SU-DHL-6 (cell line): ENCODE measurements around the gene CXCR1.
"Not testable (repeated sequence)": the region's sequence is repeated elsewhere in the genome, so short reads cannot be mapped to it uniquely, and the experiment has no call there.

ENCODE experiments used
- H2AFZ ChIP-seq: fragments of 200-600 bp; sonication (generic); 2 replicates; pipeline ENCODE4 v1.6.1; 2014; ENCODE audit warnings: low read depth, mild to moderate bottlenecking, moderate library complexity, mixed read lengths, antibody characterized with exemption, low read length; ENCODE audit not compliant: severe bottlenecking
- H3F3A ChIP-seq: fragments of 200-600 bp; shearing (Covaris generic); 2 replicates; pipeline ENCODE4 v1.6.0; 2016; ENCODE audit warnings: antibody characterized with exemption, mild to moderate bottlenecking; ENCODE audit not compliant: insufficient read depth
- H3K27ac ChIP-seq: fragments of 200-600 bp; sonication (generic); 2 replicates; pipeline ENCODE4 v1.5.1; 2016; ENCODE audit warnings: low read depth, mild to moderate bottlenecking, low read length, moderate library complexity, mixed read lengths
- H3K27me3 ChIP-seq: fragments of 200-600 bp; sonication (generic), shearing (Covaris generic); 2 replicates; pipeline ENCODE4 v1.6.0; 2014; ENCODE audit warnings: mild to moderate bottlenecking, low read length
- H3K36me3 ChIP-seq: fragments of 200-600 bp; sonication (generic); 2 replicates; pipeline ENCODE4 v1.6.1; 2014; ENCODE audit warnings: mild to moderate bottlenecking, low read length, mixed read lengths
- H3K4me2 ChIP-seq: fragments of 300-600, 200-600 bp; shearing (Covaris generic), sonication (generic); 2 replicates; pipeline ENCODE4 v1.6.0; 2014; ENCODE audit warnings: low read length, low read depth, mild to moderate bottlenecking; ENCODE audit not compliant: poor library complexity, severe bottlenecking
- H3K4me3 ChIP-seq: fragments of 200-600 bp; sonication (generic); 2 replicates; pipeline ENCODE4 v1.5.1; 2014; ENCODE audit warnings: antibody characterized with exemption, low read length, mild to moderate bottlenecking, mixed read lengths; ENCODE audit not compliant: insufficient read depth, poor library complexity, severe bottlenecking
- H3K79me2 ChIP-seq: fragments of 200-600 bp; sonication (generic); 2 replicates; pipeline ENCODE4 v1.6.1; 2014; ENCODE audit warnings: mild to moderate bottlenecking, low read length, moderate library complexity; ENCODE audit not compliant: insufficient read depth
- H3K9ac ChIP-seq: fragments of 200-600 bp; sonication (generic); 2 replicates; pipeline ENCODE4 v1.7.0; 2014; ENCODE audit warnings: mild to moderate bottlenecking, low read length
- H3K9me2 ChIP-seq: fragments of 200-600 bp; sonication (generic); replicated peaks from 2 replicates; pipeline ENCODE4 v1.6.1; 2014; ENCODE audit warnings: low read length; ENCODE audit not compliant: insufficient read depth
- H3K9me3 ChIP-seq: fragments of 200-600 bp; sonication (generic); 2 replicates; pipeline ENCODE4 v1.6.1; 2014; ENCODE audit warnings: low read length, mixed read lengths; ENCODE audit not compliant: insufficient read depth
- H4K20me1 ChIP-seq: fragments of 200-600 bp; sonication (generic); 2 replicates; pipeline ENCODE4 v1.6.1; 2014; ENCODE audit warnings: low read depth, mild to moderate bottlenecking, antibody characterized with exemption, low read length, moderate library complexity, mixed read lengths
- EZH2phosphoT487 ChIP-seq: fragments of 200-600 bp; sonication (generic), shearing (Covaris generic); conservative IDR thresholded peaks from 2 replicates; pipeline ENCODE4 v1.6.1; 2018; ENCODE audit warnings: mild to moderate bottlenecking, antibody characterized with exemption, low read length, moderate library complexity, mixed read lengths
- TF ChIP-seq, protein P1 (sequence below): fragments of 200-600 bp; sonication (generic); IDR thresholded peaks from one replicate; pipeline ENCODE4 v1.5.1; 2017; ENCODE audit warnings: antibody characterized with exemption, mild to moderate bottlenecking, low read length, moderate library complexity; ENCODE audit not compliant: insufficient read depth, poor library complexity, severe bottlenecking

CXCR1 gene

DNA sequence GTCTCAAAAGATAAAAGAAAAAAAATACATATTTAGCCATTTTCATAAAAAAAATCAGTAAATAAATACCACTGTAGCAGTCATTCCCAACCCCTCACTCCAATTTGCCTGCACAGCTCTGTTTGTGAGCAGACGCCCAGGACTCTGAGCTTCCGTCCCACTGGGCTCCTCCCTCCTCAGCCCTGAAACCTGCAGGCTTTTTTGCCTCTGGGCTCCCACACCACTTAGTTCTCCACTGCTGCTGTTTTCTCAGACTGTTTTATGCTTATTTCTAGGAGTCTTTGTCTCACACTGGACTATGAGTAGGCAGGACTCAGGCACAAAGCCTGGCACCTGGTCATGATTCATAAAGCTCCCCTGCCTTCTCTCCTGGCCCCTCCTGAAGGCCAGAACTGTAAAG, 6.1 kb upstream of the CXCR1 start:
- no peaks in the 10 kb centered on the region for H3K9me3 ChIP-seq
- H3K4me2 ChIP-seq = no peak overlapping the region
- TF ChIP-seq EZH2phosphoT487 = no peak
- TF ChIP-seq, protein P1, sequence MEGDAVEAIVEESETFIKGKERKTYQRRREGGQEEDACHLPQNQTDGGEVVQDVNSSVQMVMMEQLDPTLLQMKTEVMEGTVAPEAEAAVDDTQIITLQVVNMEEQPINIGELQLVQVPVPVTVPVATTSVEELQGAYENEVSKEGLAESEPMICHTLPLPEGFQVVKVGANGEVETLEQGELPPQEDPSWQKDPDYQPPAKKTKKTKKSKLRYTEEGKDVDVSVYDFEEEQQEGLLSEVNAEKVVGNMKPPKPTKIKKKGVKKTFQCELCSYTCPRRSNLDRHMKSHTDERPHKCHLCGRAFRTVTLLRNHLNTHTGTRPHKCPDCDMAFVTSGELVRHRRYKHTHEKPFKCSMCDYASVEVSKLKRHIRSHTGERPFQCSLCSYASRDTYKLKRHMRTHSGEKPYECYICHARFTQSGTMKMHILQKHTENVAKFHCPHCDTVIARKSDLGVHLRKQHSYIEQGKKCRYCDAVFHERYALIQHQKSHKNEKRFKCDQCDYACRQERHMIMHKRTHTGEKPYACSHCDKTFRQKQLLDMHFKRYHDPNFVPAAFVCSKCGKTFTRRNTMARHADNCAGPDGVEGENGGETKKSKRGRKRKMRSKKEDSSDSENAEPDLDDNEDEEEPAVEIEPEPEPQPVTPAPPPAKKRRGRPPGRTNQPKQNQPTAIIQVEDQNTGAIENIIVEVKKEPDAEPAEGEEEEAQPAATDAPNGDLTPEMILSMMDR = no peak
- H3K79me2 ChIP-seq = no peaks in the 10 kb centered on the region
- no peaks in the 10 kb centered on the region for H3K36me3 ChIP-seq
- no peak overlapping the region for H3K9ac ChIP-seq
- no peaks in the 10 kb centered on the region for H3K9me2 ChIP-seq
- no peak overlapping the region for H3K4me3 ChIP-seq
- H3K27ac ChIP-seq = no peak overlapping the region
- H3F3A ChIP-seq = no peaks in the 10 kb centered on the region
- H2AFZ ChIP-seq = no peak overlapping the region
- no peaks in the 10 kb centered on the region for H3K27me3 ChIP-seq
- H4K20me1 ChIP-seq = no peaks in the 10 kb centered on the region

DNA sequence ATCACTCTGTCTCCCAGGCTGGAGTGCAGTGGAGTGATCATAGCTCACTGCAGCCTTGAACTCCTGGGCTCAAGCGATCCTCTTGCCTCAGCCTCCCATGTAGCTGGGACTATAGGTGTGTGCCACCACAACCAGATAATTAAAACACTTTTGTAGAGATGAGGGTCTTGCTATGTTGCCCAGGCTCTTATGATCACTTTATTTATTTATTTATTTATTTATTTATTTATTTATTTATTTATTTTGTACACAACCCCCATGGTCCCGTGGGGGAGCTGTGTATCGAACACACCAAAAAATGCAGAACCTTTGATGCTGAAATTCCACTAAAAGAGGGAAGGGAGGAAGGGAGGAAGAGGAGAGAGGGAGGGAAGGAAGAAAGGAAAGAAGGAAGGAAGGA, 5.0 kb upstream of the CXCR1 start:
- not testable (repeated sequence) for H3K9me2 ChIP-seq, H2AFZ ChIP-seq

DNA sequence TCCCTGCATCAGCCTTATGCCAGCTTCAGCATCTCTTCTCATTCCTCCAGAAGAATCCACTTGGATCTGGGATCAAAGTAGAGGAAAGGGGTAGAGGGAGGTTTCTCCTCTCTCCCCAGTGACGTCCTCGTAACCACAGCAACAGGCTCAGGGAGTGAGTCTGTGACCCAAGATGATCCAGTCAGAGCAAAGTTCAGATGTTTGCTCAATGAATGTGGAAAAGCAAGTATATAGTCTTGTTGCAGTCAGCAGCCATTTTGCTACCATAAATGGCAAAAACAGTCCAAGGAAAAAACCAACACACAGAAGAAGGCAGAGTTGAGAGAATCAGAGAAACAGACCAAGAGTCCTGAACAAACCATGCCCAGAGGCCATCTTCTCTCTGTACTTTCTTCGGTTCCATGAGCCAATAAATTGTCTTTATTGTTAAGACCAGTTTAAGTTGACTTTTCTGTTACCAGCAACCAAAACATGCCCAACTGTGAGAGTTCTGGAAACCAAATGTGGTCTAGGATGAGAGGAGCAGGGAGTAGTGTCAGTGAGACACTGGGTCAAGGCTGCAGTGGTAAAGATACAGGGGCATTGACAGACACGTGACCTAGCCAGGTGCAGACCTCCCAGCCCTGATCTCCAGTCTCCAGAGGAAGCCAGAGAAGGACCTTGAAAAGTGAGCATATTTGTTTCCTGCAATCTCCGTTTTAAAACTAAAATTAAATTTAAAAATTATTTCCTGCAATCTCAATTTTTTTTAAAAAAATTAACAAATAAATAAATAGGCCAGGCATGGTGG, 3.2 kb upstream of the CXCR1 start:
- Histone ChIP-seq H3K9me2 (no peaks in the 10 kb centered on the region), H3K27ac (no peak overlapping the region), H3K36me3 (no peaks in the 10 kb centered on the region), H3F3A (no peaks in the 10 kb centered on the region), H3K9ac (no peak overlapping the region), H2AFZ (no peak overlapping the region), H3K79me2 (no peaks in the 10 kb centered on the region), H3K4me3 (no peak overlapping the region), H4K20me1 (no peaks in the 10 kb centered on the region), H3K9me3 (no peaks in the 10 kb centered on the region), H3K27me3 (no peaks in the 10 kb centered on the region), H3K4me2 (no peak overlapping the region)
- TF ChIP-seq, protein P1 = no peak
- no peak for TF ChIP-seq EZH2phosphoT487

More for the DNA sequence above, 5.0 kb upstream of the CXCR1 start:
- not testable (repeated sequence) for H3K27me3 ChIP-seq, H3K4me3 ChIP-seq, H3K36me3 ChIP-seq, H3K27ac ChIP-seq, H3K79me2 ChIP-seq, H4K20me1 ChIP-seq, H3K9ac ChIP-seq, H3K4me2 ChIP-seq, H3F3A ChIP-seq, H3K9me3 ChIP-seq

DNA sequence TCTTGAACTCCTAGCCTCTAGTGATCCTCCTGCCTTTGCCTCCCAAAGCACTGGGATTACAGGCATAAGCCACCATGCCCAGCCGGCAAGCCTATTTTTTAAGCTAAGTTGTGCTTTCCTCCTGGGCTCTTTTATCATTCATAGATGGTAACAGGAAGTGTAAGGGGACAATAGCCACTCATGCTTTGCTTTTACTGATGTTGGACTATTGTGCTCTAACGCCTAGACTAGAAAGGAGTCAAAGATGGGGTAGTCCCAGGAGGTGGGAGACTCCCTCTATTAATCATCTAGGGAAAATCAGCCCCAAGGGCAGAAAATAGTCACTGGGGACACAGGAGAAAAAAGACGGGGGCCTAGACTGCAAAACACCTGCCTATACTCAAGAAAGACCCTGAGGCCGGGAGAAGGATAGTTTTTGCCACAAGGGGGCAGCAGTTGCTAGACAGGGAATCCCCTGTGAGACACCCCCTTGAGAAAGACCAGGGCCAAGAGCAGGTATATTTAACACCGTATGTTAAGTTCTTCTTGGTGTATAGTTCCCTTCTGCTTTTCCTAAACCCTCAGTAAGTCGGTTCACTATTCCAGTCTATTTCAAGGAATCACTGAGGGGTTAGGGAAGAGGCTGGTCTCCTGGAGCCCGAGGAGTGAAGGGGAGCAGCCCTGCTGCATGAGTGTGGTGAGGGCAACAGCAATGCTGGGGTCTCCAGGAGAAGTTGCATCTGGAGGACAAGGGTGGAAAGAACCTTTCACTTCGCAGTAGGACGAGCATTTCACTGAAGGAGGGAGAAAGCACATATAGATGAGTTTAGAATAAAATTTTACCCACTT, 2.1 kb upstream of the CXCR1 start:
- no peak overlapping the region for H3K9ac ChIP-seq
- no peaks in the 10 kb centered on the region for H3K79me2 ChIP-seq
- H3F3A ChIP-seq = no peaks in the 10 kb centered on the region
- no peak overlapping the region for H3K4me3 ChIP-seq
- no peaks in the 10 kb centered on the region for H3K36me3 ChIP-seq
- no peaks in the 10 kb centered on the region for H4K20me1 ChIP-seq
- no peak overlapping the region for H2AFZ ChIP-seq
- H3K27me3 ChIP-seq = no peaks in the 10 kb centered on the region
- TF ChIP-seq, protein P1 = peak; percentile 86
- no peak for TF ChIP-seq EZH2phosphoT487
- no peak overlapping the region for H3K27ac ChIP-seq
- no peaks in the 10 kb centered on the region for H3K9me3 ChIP-seq
- H3K4me2 ChIP-seq = no peak overlapping the region
- no peaks in the 10 kb centered on the region for H3K9me2 ChIP-seq
